NCI-H510A (cell line): Measurements from ENCODE around the gene CTXND1.

Source experiments
- DNase-seq: peaks from one replicate; lab custom pipeline; 2025; lab: John Stamatoyannopoulos, UW

Gene CTXND1

DNA sequence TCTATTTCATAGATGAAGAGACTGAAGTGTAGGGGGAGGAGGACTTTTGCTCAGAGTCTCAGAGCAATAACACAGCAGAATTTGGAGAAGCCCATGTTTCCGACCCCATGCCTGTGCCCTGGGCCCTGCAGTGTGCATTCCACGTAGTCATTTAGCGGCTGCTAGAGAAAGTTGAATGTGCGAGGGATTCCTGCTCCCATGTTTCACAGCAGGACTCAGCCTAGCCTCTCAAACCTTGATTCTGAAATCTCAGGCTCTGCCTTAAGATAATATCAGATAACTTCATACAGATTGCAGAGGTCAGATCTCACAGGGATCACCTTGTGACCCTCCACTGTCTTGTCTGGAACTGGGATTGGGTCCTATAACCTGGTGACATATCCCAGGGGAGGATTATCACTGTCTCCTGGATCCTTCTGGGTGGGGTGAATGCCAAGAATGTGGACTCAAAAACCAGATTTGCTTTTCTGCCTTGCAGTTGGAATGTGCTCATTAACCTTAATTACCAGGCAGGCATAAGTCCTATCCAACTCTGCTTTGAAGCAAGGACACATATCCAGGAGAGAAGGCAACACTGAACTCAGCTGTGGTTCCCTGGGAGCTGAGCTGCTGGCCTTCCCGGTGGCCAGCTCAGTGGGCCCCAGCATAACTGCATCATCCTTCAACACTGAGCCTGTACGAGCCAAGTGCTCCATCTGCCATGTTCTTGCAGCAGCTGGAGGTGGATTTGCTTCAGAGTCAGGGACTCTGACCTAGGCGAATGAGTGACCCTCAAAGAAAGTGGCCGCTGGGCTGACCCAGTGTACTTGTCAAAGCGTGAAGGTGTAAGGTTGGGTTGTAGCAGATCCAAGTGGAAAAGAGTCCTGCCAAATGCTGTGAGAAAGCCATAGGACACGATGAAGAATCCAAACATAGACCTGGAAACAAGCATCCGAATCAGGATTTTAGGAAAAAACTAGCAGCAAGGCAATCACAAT, 43.0 kb downstream of the CTXND1 start:
- no peak for DNase-seq

DNA sequence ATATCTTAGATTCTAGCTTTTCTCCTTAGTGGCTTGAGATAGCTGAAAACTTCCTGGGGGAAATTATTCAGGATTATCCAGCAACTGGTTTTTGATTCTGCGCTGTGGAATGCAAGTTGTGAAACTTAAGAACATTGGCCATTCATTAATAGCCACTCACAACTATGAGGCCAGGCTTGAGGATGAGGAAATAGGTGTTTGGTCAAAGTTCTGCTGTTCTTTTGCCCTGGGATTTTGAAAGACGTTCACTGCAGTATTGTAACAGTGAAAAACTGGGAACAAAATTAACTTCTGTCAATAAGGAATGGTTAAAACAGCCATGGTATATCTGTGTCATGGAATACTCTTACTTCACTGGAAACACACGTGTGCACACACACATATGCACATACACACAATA, 44.1 kb downstream of the CTXND1 start:
- DNase-seq, result no peak

DNA sequence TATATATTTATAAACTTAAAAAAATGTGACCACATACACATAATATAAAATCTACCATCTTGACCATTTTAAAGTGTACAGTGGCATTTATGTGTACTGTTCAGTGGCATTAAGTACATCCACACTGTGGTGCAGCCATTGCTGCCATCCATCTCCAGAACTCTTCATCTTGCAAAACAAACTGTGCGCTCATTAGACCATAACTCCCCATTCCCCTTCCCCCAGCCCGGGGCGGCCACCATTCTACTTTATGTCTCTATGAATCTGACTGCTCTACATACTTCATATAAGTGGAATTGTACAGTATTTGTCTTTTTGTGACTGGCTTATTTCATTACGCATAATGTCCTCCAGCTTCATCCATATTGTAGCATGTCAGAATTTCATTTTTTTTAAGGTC, 47.8 kb downstream of the CTXND1 start:
- DNase-seq, result no peak

DNA sequence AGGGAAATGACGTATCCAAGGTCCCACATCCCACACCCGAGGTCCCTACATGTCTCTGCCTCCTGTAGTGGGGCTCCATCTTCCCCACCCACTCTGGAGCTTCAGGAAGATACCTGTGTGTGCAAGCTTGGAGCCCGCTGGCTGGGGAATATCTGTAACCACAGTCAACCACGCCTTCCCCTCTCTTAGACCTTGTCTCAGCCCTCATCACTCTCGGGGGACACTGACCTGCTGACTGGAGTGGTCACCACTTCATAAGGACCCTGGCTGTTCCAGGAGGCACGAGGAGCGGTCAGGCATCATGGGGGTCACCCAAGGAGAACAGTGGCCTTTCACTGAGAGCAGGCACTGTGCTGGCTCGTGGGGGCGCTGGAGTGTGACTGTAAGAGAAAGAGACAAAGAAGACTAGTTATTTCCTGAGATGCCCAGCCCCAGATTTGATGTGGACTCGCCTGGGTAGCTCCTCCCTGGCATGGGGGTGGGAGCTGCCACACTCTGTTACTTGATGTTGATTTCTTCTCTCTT, 48.6 kb downstream of the CTXND1 start:
- no peak for DNase-seq

DNA sequence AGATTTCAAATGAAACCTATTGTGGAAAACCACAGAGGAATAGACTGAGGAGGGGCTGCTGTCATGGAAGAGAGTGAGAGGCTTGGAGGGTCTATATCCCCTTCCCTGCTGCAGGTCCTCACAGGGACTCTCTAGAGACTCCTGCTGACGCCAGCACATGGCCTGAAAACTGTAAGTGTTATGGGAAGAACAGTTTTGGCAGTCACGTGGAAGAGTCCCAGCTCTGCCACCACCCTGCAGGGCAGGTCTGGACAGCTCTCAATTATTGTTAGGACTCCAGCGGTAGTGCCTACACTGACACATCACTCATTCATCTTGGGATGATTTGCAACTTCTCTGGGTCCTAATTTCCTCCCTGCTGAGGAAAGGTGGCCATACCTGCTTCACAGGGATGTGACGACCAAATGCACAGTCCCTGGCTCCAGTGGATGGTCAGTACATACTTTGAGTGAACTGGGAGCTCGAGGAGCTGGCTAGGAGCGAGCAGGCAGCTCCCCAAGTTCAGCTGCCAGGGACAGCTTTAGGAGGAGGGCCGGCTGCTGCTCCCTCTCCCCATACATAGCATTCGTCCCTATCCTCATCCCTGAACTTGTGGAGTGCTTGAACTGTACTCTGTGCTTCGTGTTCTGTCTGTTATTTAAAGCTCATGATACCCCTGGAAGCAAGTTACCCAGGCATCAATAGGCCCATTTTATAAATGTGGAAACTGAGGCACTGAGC, 49.2 kb downstream of the CTXND1 start:
- DNase-seq, result no peak

- DNase-seq, result no peak
Observed at GRCh38 chr15:80202016-80202315, 50.0 kb downstream of the CTXND1 start.

GRCh38 chr15:80201256-80202015, 50.6 kb downstream of the CTXND1 start:
- no peak for DNase-seq

- no peak for DNase-seq
Observed at GRCh38 chr15:80199869-80200268, 52.1 kb downstream of the CTXND1 start.

DNA sequence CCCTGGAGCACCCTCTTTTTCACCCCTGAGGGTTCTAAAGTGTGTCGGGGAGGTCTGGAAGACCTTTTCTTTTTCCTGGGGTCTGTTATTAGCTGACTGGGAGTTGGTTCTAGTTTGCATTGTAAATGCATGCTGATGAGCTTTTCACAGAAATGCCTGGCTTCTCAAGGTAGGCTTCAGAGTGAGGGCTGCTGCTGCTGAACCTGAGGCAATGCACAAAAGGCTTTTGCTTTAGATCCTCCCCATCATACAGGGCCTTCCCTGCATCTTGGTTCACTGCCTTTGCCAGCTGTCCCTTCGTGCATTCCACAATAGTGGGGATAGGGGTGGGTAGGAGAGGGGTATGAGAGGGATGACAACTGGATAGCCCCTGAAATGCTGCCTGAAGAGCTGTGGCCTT, 52.6 kb downstream of the CTXND1 start:
- DNase-seq, result no peak

DNA sequence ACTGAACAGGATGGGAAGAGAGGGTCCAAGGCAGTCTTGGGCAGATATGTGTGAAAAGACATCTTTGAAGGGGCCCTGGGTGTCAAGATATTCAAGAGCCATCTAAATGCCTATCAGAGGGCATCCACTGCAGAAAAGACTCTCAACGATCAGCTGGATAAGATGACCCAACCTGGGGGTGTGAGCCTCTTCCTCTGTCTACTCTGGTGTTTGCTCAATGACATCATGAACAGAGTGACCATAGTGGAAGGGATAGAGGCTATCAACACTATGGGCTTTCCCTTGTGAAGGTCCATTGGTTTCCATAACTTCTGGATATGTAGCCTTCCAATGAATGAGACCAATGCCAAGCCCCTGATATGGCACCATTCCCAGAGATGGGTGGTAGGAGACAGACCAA, 57.1 kb downstream of the CTXND1 start:
- no peak for DNase-seq

GRCh38 chr15:80194186-80194585, 57.8 kb downstream of the CTXND1 start:
- DNase-seq, result no peak

DNA sequence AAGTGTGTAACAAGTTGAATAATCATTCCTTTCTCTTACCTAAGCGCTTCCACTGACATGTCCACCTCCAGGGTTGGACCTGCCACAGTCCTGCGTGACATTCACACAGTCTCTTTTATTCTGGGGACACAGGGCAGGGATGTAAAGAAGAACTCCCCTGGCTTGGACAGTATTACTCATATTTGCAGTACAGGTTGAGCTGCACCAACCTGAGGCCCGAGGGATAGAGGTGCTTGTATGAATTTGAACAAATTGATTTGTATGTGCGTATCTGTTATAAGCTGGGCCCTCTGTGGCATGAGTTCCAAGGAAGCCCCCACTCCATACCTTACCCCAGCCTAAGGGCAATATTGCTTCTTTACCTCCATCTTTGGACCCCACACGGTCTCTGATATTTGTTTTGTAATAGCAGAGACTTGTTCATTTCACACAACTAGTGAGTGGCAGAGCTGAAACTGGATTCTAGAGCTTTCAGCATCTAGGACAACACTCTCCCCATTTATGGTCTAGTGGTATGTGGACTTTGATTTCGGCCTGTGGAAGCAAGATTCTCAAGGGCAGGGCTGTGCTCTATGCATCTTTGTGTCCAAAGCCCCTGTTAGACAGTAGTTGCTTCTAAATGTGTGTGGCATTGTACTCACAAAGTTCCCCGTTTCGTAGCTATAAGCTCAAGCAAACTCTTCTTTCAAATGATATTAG, 60.0 kb downstream of the CTXND1 start:
- no peak for DNase-seq

GRCh38 chr15:80191198-80191597, 60.8 kb downstream of the CTXND1 start:
- no peak for DNase-seq

GRCh38 chr15:80188251-80188650, 63.8 kb downstream of the CTXND1 start:
- DNase-seq, result no peak

GRCh38 chr15:80186597-80186996, 65.4 kb downstream of the CTXND1 start:
- no peak for DNase-seq

- DNase-seq, result no peak
Observed at GRCh38 chr15:80186066-80186465, 65.9 kb downstream of the CTXND1 start.

DNA sequence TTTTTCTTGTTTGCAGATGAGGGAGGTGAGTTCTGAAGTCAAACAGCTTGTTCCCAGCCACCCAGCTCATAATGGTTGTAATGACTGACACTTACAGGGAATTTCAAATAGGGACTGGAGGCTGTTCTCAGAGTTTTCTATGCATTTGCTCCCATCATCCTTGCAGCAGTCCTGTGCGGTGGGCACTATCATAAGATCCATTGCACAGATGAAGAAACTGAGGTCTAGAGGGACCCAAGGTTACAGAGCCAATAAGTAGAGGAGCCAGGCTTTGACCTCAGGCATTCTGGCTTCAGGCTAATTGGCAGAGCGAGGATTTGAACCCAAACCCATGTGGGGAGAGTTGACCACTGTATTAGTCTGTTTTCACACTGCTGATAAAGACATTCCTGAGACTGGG, 66.9 kb downstream of the CTXND1 start:
- DNase-seq, result no peak

GRCh38 chr15:80184554-80184953, 67.5 kb downstream of the CTXND1 start:
- DNase-seq, result no peak

GRCh38 chr15:80183886-80184285, 68.1 kb downstream of the CTXND1 start:
- DNase-seq, result no peak

- DNase-seq, result no peak
Observed at GRCh38 chr15:80183306-80183705, 68.7 kb downstream of the CTXND1 start.

- no peak for DNase-seq
Observed at GRCh38 chr15:80182611-80183261, 69.3 kb downstream of the CTXND1 start.
